Hepatocyte (in vitro differentiated cells): ENCODE results near the gene DNM3. TPM values are rescaled to one million over a fixed set of nuclear protein-coding genes. Genes with fewer than 3 reads are reported as not detected.

ENCODE experiments used
- DNase-seq: peaks from one replicate; pipeline ENCODE4 v3.0.0-alpha.2; 2016; ENCODE audit warnings: low spot score
- H2AFZ ChIP-seq: fragments of 200-600 bp; sonication (generic); 2 replicates; pipeline ENCODE4 v1.6.0; 2016; ENCODE audit warnings: antibody characterized with exemption, mild to moderate bottlenecking
- H3K27ac ChIP-seq: fragments of 200-600 bp; sonication (generic); 2 replicates; pipeline ENCODE4 v1.5.1; 2016; ENCODE audit warnings: mild to moderate bottlenecking
- H3K27me3 ChIP-seq: fragments of 200-600 bp; sonication (generic); 2 replicates; pipeline ENCODE4 v1.6.1; 2016
- H3K36me3 ChIP-seq: fragments of 200-600 bp; sonication (generic); replicated peaks from 2 replicates; pipeline ENCODE4 v1.5.1; 2016; ENCODE audit warnings: low read depth; ENCODE audit not compliant: insufficient read depth
- H3K4me1 ChIP-seq: fragments of 200-600 bp; sonication (generic); 2 replicates; pipeline ENCODE4 v1.5.1; 2016; ENCODE audit warnings: mild to moderate bottlenecking, moderate library complexity; ENCODE audit not compliant: insufficient read depth
- H3K4me2 ChIP-seq: fragments of 200-600 bp; sonication (generic); 2 replicates; pipeline ENCODE4 v1.6.0; 2016
- H3K4me3 ChIP-seq: fragments of 200-600 bp; sonication (generic); 2 replicates; pipeline ENCODE4 v1.5.1; 2016; ENCODE audit warnings: mild to moderate bottlenecking
- H3K79me2 ChIP-seq: fragments of 200-600 bp; sonication (generic); 2 replicates; pipeline ENCODE4 v1.6.0; 2017; ENCODE audit warnings: mild to moderate bottlenecking
- H3K9me2 ChIP-seq: fragments of 200-600 bp; sonication (generic); replicated peaks from 2 replicates; pipeline ENCODE4 v1.6.0; 2017; ENCODE audit warnings: mild to moderate bottlenecking; ENCODE audit not compliant: insufficient read depth
- H3K9me3 ChIP-seq: fragments of 200-600 bp; sonication (generic); 2 replicates; pipeline ENCODE4 v1.5.1; 2016; ENCODE audit warnings: low read depth, mild to moderate bottlenecking
- H4K20me1 ChIP-seq: fragments of 200-600 bp; sonication (generic); 2 replicates; pipeline ENCODE4 v1.6.0; 2016; ENCODE audit warnings: mild to moderate bottlenecking; ENCODE audit not compliant: insufficient read depth, poor library complexity, severe bottlenecking
- EZH2 ChIP-seq: fragments of 200-600 bp; sonication (generic); IDR thresholded peaks from 2 replicates; pipeline ENCODE4 v1.6.1; 2016; ENCODE audit warnings: antibody characterized with exemption, mild to moderate bottlenecking, borderline replicate concordance
- EZH2phosphoT487 ChIP-seq: fragments of 200-600 bp; sonication (generic); IDR thresholded peaks from one replicate; pipeline ENCODE4 v1.6.1; 2018; ENCODE audit warnings: antibody characterized with exemption, mild to moderate bottlenecking, low read depth, moderate library complexity; ENCODE audit not compliant: unreplicated experiment, severe bottlenecking
- WGBS: methylation state at CpG from one replicate; pipeline ENCODE4 v1.1.6; 2016; ENCODE audit warnings: low lambda C conversion rate; ENCODE audit errors: missing lambda C conversion rate; 5-methylcytosine and 5-hydroxymethylcytosine counted together
- polyA plus RNA-seq: library from polyadenylated mRNA; unstranded; fragments of >200 nt; fragmentation: Nextera tagmentation; extraction: Ambion mirVana; gene quantifications from 2 replicates; pipeline ENCODE4 v1.2.1, GENCODE V29; 2016
- total RNA-seq: library from RNA; depleted of rRNA; stranded (reverse); fragments of >200 nt; gene quantifications from 2 replicates; pipeline ENCODE4 v1.2.3, GENCODE V29; 2014
- TF ChIP-seq, protein P1 (sequence below): fragments of 200-600 bp; sonication (generic); IDR thresholded peaks from 2 replicates; pipeline ENCODE4 v1.5.1; 2016; ENCODE audit warnings: antibody characterized with exemption, mild to moderate bottlenecking; ENCODE audit not compliant: poor library complexity

Gene DNM3
- total and polyA plus RNA-seq, 2 experiments from 2014 or later: 1.5 TPM; not detected in 1

GRCh38 chr1:172136925-172137324 lies 295.6 kb downstream of the DNM3 start:
- H3K9me3 ChIP-seq: no peaks in the 10 kb centered on the region
- H3K27me3 ChIP-seq: no peaks in the 10 kb centered on the region
- 45% methylated on average over 5 of the region's 5 CpGs for WGBS
- H3K79me2 ChIP-seq: peaks cover 8% of the 10 kb centered on the region
- no peaks in the 10 kb centered on the region for H3K9me2 ChIP-seq
- no peak for DNase-seq
- no peak for TF ChIP-seq EZH2phosphoT487
- no peak for TF ChIP-seq EZH2
- H3K4me1 ChIP-seq: peaks cover 12% of the 10 kb centered on the region
- H3K36me3 ChIP-seq: no peaks in the 10 kb centered on the region
- peak overlapping the region; percentile 27 for H3K27ac ChIP-seq
- peak overlapping the region; percentile 16 for H3K4me2 ChIP-seq
- no peak overlapping the region for H2AFZ ChIP-seq
- H3K4me3 ChIP-seq: no peak overlapping the region
- H4K20me1 ChIP-seq: no peaks in the 10 kb centered on the region

DNA sequence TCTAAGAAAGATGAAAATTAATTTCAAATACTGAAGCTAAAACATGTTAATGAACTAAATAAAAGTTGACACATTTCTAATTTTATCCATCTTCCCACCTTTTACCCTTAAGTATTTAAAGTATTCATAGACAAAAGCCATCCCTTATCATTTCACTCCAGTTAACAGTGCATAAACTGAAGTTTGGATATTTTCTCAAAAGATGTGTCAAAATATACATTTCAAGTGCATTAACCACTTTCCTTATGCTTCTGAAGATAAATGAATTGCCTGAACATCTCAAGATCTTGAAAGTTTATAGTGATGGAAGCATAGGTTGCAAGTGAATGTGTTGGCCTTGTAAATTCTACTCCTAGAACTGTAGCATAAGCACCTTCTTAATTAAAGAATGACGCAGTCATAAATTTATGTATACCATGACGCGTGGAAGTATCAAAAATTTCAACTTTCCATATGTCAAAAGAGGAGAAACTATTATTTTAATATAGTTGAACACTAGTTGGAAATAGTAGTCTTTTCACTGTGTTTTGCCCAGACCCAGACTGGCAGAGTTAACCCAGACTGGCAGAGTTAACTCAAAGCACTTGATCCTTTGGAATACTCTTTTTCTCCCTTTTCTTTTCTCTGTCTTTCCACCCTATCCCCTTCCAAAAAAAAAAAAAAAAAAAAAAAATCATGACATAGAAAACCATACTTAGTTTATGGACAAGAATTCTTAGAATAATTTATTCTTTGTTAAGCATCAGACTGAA lies 296.6 kb downstream of the DNM3 start:
- 96% methylated on average over 3 of the region's 3 CpGs for WGBS
- TF ChIP-seq, protein P1, sequence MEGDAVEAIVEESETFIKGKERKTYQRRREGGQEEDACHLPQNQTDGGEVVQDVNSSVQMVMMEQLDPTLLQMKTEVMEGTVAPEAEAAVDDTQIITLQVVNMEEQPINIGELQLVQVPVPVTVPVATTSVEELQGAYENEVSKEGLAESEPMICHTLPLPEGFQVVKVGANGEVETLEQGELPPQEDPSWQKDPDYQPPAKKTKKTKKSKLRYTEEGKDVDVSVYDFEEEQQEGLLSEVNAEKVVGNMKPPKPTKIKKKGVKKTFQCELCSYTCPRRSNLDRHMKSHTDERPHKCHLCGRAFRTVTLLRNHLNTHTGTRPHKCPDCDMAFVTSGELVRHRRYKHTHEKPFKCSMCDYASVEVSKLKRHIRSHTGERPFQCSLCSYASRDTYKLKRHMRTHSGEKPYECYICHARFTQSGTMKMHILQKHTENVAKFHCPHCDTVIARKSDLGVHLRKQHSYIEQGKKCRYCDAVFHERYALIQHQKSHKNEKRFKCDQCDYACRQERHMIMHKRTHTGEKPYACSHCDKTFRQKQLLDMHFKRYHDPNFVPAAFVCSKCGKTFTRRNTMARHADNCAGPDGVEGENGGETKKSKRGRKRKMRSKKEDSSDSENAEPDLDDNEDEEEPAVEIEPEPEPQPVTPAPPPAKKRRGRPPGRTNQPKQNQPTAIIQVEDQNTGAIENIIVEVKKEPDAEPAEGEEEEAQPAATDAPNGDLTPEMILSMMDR: no peak
- TF ChIP-seq EZH2: no peak
- no peak for TF ChIP-seq EZH2phosphoT487
- peaks cover 17% of the 10 kb centered on the region for H3K79me2 ChIP-seq
- no peaks in the 10 kb centered on the region for H3K27me3 ChIP-seq
- H3K4me3 ChIP-seq: no peak overlapping the region
- H3K36me3 ChIP-seq: no peaks in the 10 kb centered on the region
- peak overlapping the region; percentile 68 for H3K4me2 ChIP-seq
- no peaks in the 10 kb centered on the region for H3K9me3 ChIP-seq
- peak overlapping the region; percentile 97 for H3K27ac ChIP-seq
- H4K20me1 ChIP-seq: no peaks in the 10 kb centered on the region
- H3K4me1 ChIP-seq: peaks cover 12% of the 10 kb centered on the region
- H3K9me2 ChIP-seq: no peaks in the 10 kb centered on the region
- DNase-seq: no peak
- H2AFZ ChIP-seq: no peak overlapping the region

- Histone ChIP-seq H3K4me1 (peaks cover 12% of the 10 kb centered on the region), H3K9me3 (no peaks in the 10 kb centered on the region), H3K9me2 (no peaks in the 10 kb centered on the region), H3K79me2 (peaks cover 23% of the 10 kb centered on the region), H3K27me3 (no peaks in the 10 kb centered on the region), H4K20me1 (no peaks in the 10 kb centered on the region), H3K4me2 (peak overlapping the region; percentile 68), H2AFZ (no peak overlapping the region), H3K4me3 (no peak overlapping the region), H3K36me3 (no peaks in the 10 kb centered on the region), H3K27ac (peak overlapping the region; percentile 97)
- DNase-seq: no peak
- no peak for TF ChIP-seq EZH2phosphoT487
- TF ChIP-seq, protein P1: no peak
- TF ChIP-seq EZH2: no peak
- WGBS: 92% methylated on average over 2 of the region's 2 CpGs
Measured at GRCh38 chr1:172138634-172139033, 297.3 kb downstream of the DNM3 start.

DNA sequence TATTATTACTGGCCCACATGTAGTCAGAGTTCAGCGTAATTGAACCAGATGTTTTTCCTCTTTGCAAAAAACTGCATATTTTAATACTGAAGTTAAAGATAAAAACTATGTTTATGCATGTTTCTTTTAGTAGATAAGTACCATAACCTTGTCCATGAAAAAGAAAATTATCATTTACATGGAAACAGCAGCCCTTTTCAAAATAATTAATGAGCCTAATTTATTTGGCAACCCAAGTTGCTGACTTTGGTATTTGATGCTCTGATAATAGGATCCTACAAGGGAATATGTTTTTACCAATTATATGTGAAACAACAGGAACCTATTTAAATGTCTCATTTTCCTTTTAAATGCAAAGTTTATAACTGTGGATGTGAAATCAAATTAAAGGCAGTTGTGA lies 297.9 kb downstream of the DNM3 start:
- Histone ChIP-seq H3K4me1 (peaks cover 12% of the 10 kb centered on the region), H3K4me3 (no peak overlapping the region), H3K36me3 (no peaks in the 10 kb centered on the region), H3K79me2 (peaks cover 28% of the 10 kb centered on the region), H2AFZ (no peak overlapping the region), H3K4me2 (peak overlapping the region; percentile 68), H3K27me3 (no peaks in the 10 kb centered on the region), H3K9me2 (no peaks in the 10 kb centered on the region), H3K9me3 (no peaks in the 10 kb centered on the region), H3K27ac (peak overlapping the region; percentile 97), H4K20me1 (no peaks in the 10 kb centered on the region)
- TF ChIP-seq EZH2 (no peak), EZH2phosphoT487 (no peak)
- TF ChIP-seq, protein P1: no peak
- no peak for DNase-seq
- 73% methylated on average over 1 of the region's 1 CpG for WGBS
